ES-I3 (cell line): Measurements from ENCODE around the gene AOPEP.
"Not testable (repeated sequence)": the region's sequence is repeated elsewhere in the genome, so short reads cannot be mapped to it uniquely, and the experiment has no call there.

ENCODE experiments used
- H3K36me3 ChIP-seq: 2 replicates; pipeline ENCODE4 v1.6.1; 2013; ENCODE audit warnings: mild to moderate bottlenecking, low read length, control low read depth, moderate library complexity; ENCODE audit not compliant: insufficient read depth
- H3K4me1 ChIP-seq: 2 replicates; pipeline ENCODE4 v1.6.1; 2013; ENCODE audit warnings: mild to moderate bottlenecking, control low read depth, low read length; ENCODE audit not compliant: insufficient read depth
- H3K9ac ChIP-seq: 2 replicates; pipeline ENCODE4 v1.6.1; 2013; ENCODE audit warnings: low read depth, mild to moderate bottlenecking, low read length, moderate library complexity
- H3K9me3 ChIP-seq: 2 replicates; pipeline ENCODE4 v1.6.1; 2013; ENCODE audit warnings: mild to moderate bottlenecking, low read length, moderate library complexity; ENCODE audit not compliant: control insufficient read depth, insufficient read depth

The AOPEP gene

GRCh38 chr9:94945197-94946144 lies 219.0 kb downstream of the AOPEP start:
- Histone ChIP-seq H3K9me3 (no peaks in the 10 kb centered on the region), H3K9ac (no peak overlapping the region), H3K4me1 (peaks cover 8% of the 10 kb centered on the region; the same call in 1 of the 2 replicates), H3K36me3 (no peaks in the 10 kb centered on the region)

- peaks cover 8% of the 10 kb centered on the region; the same call in 1 of the 2 replicates for H3K4me1 ChIP-seq
- H3K9ac ChIP-seq: no peak overlapping the region
- H3K9me3 ChIP-seq: no peaks in the 10 kb centered on the region
- no peaks in the 10 kb centered on the region for H3K36me3 ChIP-seq
These were observed 219.8 kb downstream of the AOPEP start for GRCh38 chr9:94946256-94946655.

GRCh38 chr9:94948567-94949235 lies 222.2 kb downstream of the AOPEP start:
- H3K4me1 ChIP-seq: peaks cover 14% of the 10 kb centered on the region; the same call in 1 of the 2 replicates
- no peaks in the 10 kb centered on the region for H3K9me3 ChIP-seq
- H3K9ac ChIP-seq: no peak overlapping the region
- H3K36me3 ChIP-seq: no peaks in the 10 kb centered on the region

- Histone ChIP-seq H3K4me1 (peaks cover 14% of the 10 kb centered on the region; the same call in 1 of the 2 replicates), H3K9me3 (no peaks in the 10 kb centered on the region), H3K36me3 (no peaks in the 10 kb centered on the region), H3K9ac (no peak overlapping the region)
These were observed 222.9 kb downstream of the AOPEP start for GRCh38 chr9:94949370-94949769.

- no peak overlapping the region for H3K9ac ChIP-seq
- no peaks in the 10 kb centered on the region for H3K9me3 ChIP-seq
- H3K4me1 ChIP-seq: peaks cover 14% of the 10 kb centered on the region; the same call in 1 of the 2 replicates
- no peaks in the 10 kb centered on the region for H3K36me3 ChIP-seq
These were observed 223.6 kb downstream of the AOPEP start for GRCh38 chr9:94950040-94950578.

GRCh38 chr9:94950579-94951323 lies 224.3 kb downstream of the AOPEP start:
- no peak overlapping the region for H3K9ac ChIP-seq
- no peaks in the 10 kb centered on the region for H3K9me3 ChIP-seq
- peaks cover 14% of the 10 kb centered on the region; the same call in 1 of the 2 replicates for H3K4me1 ChIP-seq
- H3K36me3 ChIP-seq: no peaks in the 10 kb centered on the region

- Histone ChIP-seq H3K9ac (no peak overlapping the region), H3K9me3 (no peaks in the 10 kb centered on the region), H3K4me1 (peaks cover 14% of the 10 kb centered on the region; the same call in 1 of the 2 replicates), H3K36me3 (no peaks in the 10 kb centered on the region)
These were observed 225.0 kb downstream of the AOPEP start for GRCh38 chr9:94951324-94952135.

GRCh38 chr9:94952565-94953373 lies 226.3 kb downstream of the AOPEP start:
- Histone ChIP-seq H3K4me1 (peaks cover 14% of the 10 kb centered on the region; the same call in 1 of the 2 replicates), H3K9me3 (no peaks in the 10 kb centered on the region), H3K36me3 (no peaks in the 10 kb centered on the region), H3K9ac (no peak overlapping the region)

- 0 out of 2 replicates have a peak, but pooled peaks cover 6% of the 10 kb centered on the region for H3K4me1 ChIP-seq
- no peaks in the 10 kb centered on the region for H3K36me3 ChIP-seq
- H3K9ac ChIP-seq: no peak overlapping the region
- H3K9me3 ChIP-seq: no peaks in the 10 kb centered on the region
These were observed 230.2 kb downstream of the AOPEP start for GRCh38 chr9:94956731-94957130.

GRCh38 chr9:94960964-94961363 lies 234.5 kb downstream of the AOPEP start:
- Histone ChIP-seq H3K36me3 (no peaks in the 10 kb centered on the region), H3K9ac (no peak overlapping the region), H3K9me3 (no peaks in the 10 kb centered on the region), H3K4me1 (no peaks in the 10 kb centered on the region)

- H3K9ac ChIP-seq: no peak overlapping the region
- no peaks in the 10 kb centered on the region for H3K4me1 ChIP-seq
- H3K9me3 ChIP-seq: no peaks in the 10 kb centered on the region
- no peaks in the 10 kb centered on the region for H3K36me3 ChIP-seq
These were observed 235.4 kb downstream of the AOPEP start for GRCh38 chr9:94961870-94962269.

- not testable (repeated sequence) for H3K36me3 ChIP-seq, H3K9me3 ChIP-seq, H3K9ac ChIP-seq, H3K4me1 ChIP-seq
These were observed 239.1 kb downstream of the AOPEP start for GRCh38 chr9:94965631-94966030.

GRCh38 chr9:94966046-94966445 lies 239.5 kb downstream of the AOPEP start:
- H3K36me3 ChIP-seq, H3K9me3 ChIP-seq, H3K4me1 ChIP-seq, H3K9ac ChIP-seq: not testable (repeated sequence)
